AG10803 (cell line): ENCODE data around the gene NDNF.

ENCODE experiments used
- DNase-seq: peaks from one replicate; pipeline ENCODE4 v3.0.0; 2010; ENCODE audit warnings: low read depth
- H3K4me3 ChIP-seq: 2 replicates; pipeline ENCODE4 v1.5.1; 2011; ENCODE audit warnings: mild to moderate bottlenecking, low read length, control low read depth
- CTCF ChIP-seq: conservative IDR thresholded peaks from 2 replicates; pipeline ENCODE4 v1.5.1; 2011; ENCODE audit warnings: mild to moderate bottlenecking, low read length, control low read depth, inconsistent platforms

NDNF gene

GRCh38 chr4:121041307-121042090 is 30.8 kb downstream of the NDNF start:
- H3K4me3 ChIP-seq = no peak overlapping the region
- DNase-seq = no peak
- TF ChIP-seq CTCF = no peak

GRCh38 chr4:121034017-121034416 is 38.3 kb downstream of the NDNF start:
- no peak for TF ChIP-seq CTCF
- no peak overlapping the region for H3K4me3 ChIP-seq
- DNase-seq = peak; percentile 84

GRCh38 chr4:121030711-121031110 is 41.6 kb downstream of the NDNF start:
- no peak overlapping the region for H3K4me3 ChIP-seq
- DNase-seq = peak; percentile 45
- no peak for TF ChIP-seq CTCF

- no peak for TF ChIP-seq CTCF
- peak; percentile 31 for DNase-seq
- no peak overlapping the region for H3K4me3 ChIP-seq
Observed at GRCh38 chr4:121030131-121030530, 42.2 kb downstream of the NDNF start.

- no peak overlapping the region for H3K4me3 ChIP-seq
- no peak for DNase-seq
- no peak for TF ChIP-seq CTCF
Observed at GRCh38 chr4:121026034-121026433, 46.3 kb downstream of the NDNF start.

GRCh38 chr4:121025540-121025939 is 46.8 kb downstream of the NDNF start:
- H3K4me3 ChIP-seq = no peak overlapping the region
- no peak for DNase-seq
- TF ChIP-seq CTCF = no peak

GRCh38 chr4:121018543-121018942 is 53.8 kb downstream of the NDNF start:
- H3K4me3 ChIP-seq = no peak overlapping the region
- no peak for TF ChIP-seq CTCF
- no peak for DNase-seq
